Hematopoietic multipotent progenitor cell treated with erythropoietin and hydrocortisone succinate and interleukin-3 and kit ligand, for 6 days (in vitro differentiated cells): ENCODE measurements around the gene GNAI3.
"Not testable (repeated sequence)": the region's sequence is repeated elsewhere in the genome, so short reads cannot be mapped to it uniquely, and the experiment has no call there.

ENCODE experiments used
- DNase-seq: peaks from one replicate; pipeline ENCODE4 v3.0.0-alpha.2; 2015

Gene GNAI3

GRCh38 chr1:109639063-109639840 lies 90.8 kb downstream of the GNAI3 start:
- peak; percentile 64 for DNase-seq

- DNase-seq: no peak
Measured at GRCh38 chr1:109639841-109640184, 91.4 kb downstream of the GNAI3 start.

- peak; percentile 91 for DNase-seq
Measured at GRCh38 chr1:109640285-109640865, 92.0 kb downstream of the GNAI3 start.

GRCh38 chr1:109641078-109641740 lies 92.8 kb downstream of the GNAI3 start:
- DNase-seq: peak; percentile 76

- DNase-seq: no peak
Measured at GRCh38 chr1:109641861-109642260, 93.4 kb downstream of the GNAI3 start.

- peak; percentile 15 for DNase-seq
Measured at GRCh38 chr1:109642626-109643025, 94.2 kb downstream of the GNAI3 start.

- DNase-seq: peak; percentile 91
Measured at GRCh38 chr1:109643385-109644230, 95.2 kb downstream of the GNAI3 start.

- DNase-seq: peak; percentile 88
Measured at GRCh38 chr1:109644670-109645069, 96.3 kb downstream of the GNAI3 start.

- DNase-seq: peak; percentile 61
Measured at GRCh38 chr1:109649491-109649914, 101.1 kb downstream of the GNAI3 start.

GRCh38 chr1:109650609-109651008 lies 102.2 kb downstream of the GNAI3 start:
- no peak for DNase-seq

GRCh38 chr1:109652402-109652801 lies 104.0 kb downstream of the GNAI3 start:
- no peak for DNase-seq

GRCh38 chr1:109653306-109653705 lies 104.9 kb downstream of the GNAI3 start:
- no peak for DNase-seq

- DNase-seq: no peak
Measured at GRCh38 chr1:109654519-109654918, 106.1 kb downstream of the GNAI3 start.

GRCh38 chr1:109655615-109656519 lies 107.5 kb downstream of the GNAI3 start, which contains the start of gene GSTM4:
GSTM4 (plus strand) TSS chr1:109656099; CDS start chr1:109656390, 291 bp downstream.
- DNase-seq: peak; percentile 85

- DNase-seq: no peak
Measured at GRCh38 chr1:109657395-109657794, 109.0 kb downstream of the GNAI3 start.

- DNase-seq: no peak
Measured at GRCh38 chr1:109657970-109658369, 109.6 kb downstream of the GNAI3 start.

- DNase-seq: no peak
Measured at GRCh38 chr1:109658533-109659042, 110.2 kb downstream of the GNAI3 start.

- no peak for DNase-seq
Measured at GRCh38 chr1:109659145-109659544, 110.7 kb downstream of the GNAI3 start.

GRCh38 chr1:109659997-109660690 lies 111.7 kb downstream of the GNAI3 start:
- DNase-seq: no peak

GRCh38 chr1:109660691-109661026 lies 112.2 kb downstream of the GNAI3 start:
- DNase-seq: not testable (repeated sequence)

- no peak for DNase-seq
Measured at GRCh38 chr1:109661391-109661790, 113.0 kb downstream of the GNAI3 start.
